Activated T-helper 2 cell treated with anti-CD3 and anti-CD28 coated beads, Interferon-gamma antibody, Interleukin-2, Interleukin-4, amounts not matched to agents 10 μg/mL and 5 μg/mL and 100 μg/mL, durations not matched to agents 14 hours and 24 hours and 36 hours (primary cell): Measurements from ENCODE around the gene PAPSS1. TPM values are rescaled to one million over a fixed set of nuclear protein-coding genes. Genes with fewer than 3 reads are reported as not detected.
"Not testable (repeated sequence)": the region's sequence is repeated elsewhere in the genome, so short reads cannot be mapped to it uniquely, and the experiment has no call there.

Source experiments
- DNase-seq: peaks from one replicate; pipeline ENCODE4 v3.0.0; 2021; ENCODE audit warnings: low spot score
- H3K27ac Mint-ChIP-seq: one replicate; pipeline ENCODE4 v1.8.0; 2021; ENCODE audit warnings: mixed read lengths
- H3K27me3 Mint-ChIP-seq: one replicate; pipeline ENCODE4 v1.8.0; 2021; ENCODE audit warnings: low read depth, mixed read lengths
- H3K36me3 Mint-ChIP-seq: one replicate; pipeline ENCODE4 v1.8.0; 2021; ENCODE audit warnings: low read depth, mixed read lengths
- H3K4me1 Mint-ChIP-seq: one replicate; pipeline ENCODE4 v1.8.0; 2021; ENCODE audit warnings: low read depth, mixed read lengths
- H3K4me3 Mint-ChIP-seq: one replicate; pipeline ENCODE4 v1.8.0; 2021; ENCODE audit warnings: low read depth, mild to moderate bottlenecking, moderate library complexity, mixed read lengths
- H3K9me3 Mint-ChIP-seq: one replicate; pipeline ENCODE4 v1.8.0; 2021; ENCODE audit warnings: mixed read lengths
- intact Hi-C: fragments of 100-400 bp; cut with micrococcal nuclease; formaldehyde crosslinking; loops from one replicate; pipeline ENCODE4 v1.15.1; 2023
- total RNA-seq: library from RNA; stranded (reverse); gene quantifications from 2 replicates; pipeline ENCODE4 v1.2.3, GENCODE V29; 2022

PAPSS1 gene
- total RNA-seq, 1 donor from 2014 or later = 36.9 TPM

- no peak overlapping the region for H3K27ac Mint-ChIP-seq
- peaks cover 44% of the 10 kb centered on the region for H3K36me3 Mint-ChIP-seq
- H3K4me1 Mint-ChIP-seq = peaks cover 4% of the 10 kb centered on the region
- H3K27me3 Mint-ChIP-seq = no peaks in the 10 kb centered on the region
- no peak for DNase-seq
- intact Hi-C loops = no loop called here
- H3K9me3 Mint-ChIP-seq = no peaks in the 10 kb centered on the region
- no peak overlapping the region for H3K4me3 Mint-ChIP-seq
Observed at GRCh38 chr4:107654694-107655093, 65.3 kb downstream of the PAPSS1 start.

- H3K9me3 Mint-ChIP-seq, H3K27me3 Mint-ChIP-seq, intact Hi-C loops, H3K27ac Mint-ChIP-seq, H3K4me1 Mint-ChIP-seq, H3K4me3 Mint-ChIP-seq, DNase-seq: not testable (repeated sequence)
- peaks cover 39% of the 10 kb centered on the region for H3K36me3 Mint-ChIP-seq
Observed at GRCh38 chr4:107651408-107651807, 68.6 kb downstream of the PAPSS1 start.

- DNase-seq = no peak
- Mint-ChIP-seq H3K4me1 (no peaks in the 10 kb centered on the region), H3K36me3 (peaks cover 38% of the 10 kb centered on the region), H3K9me3 (no peaks in the 10 kb centered on the region), H3K27me3 (no peaks in the 10 kb centered on the region), H3K4me3 (no peak overlapping the region), H3K27ac (no peak overlapping the region)
- intact Hi-C loops = no loop called here
Observed at GRCh38 chr4:107650251-107650650, 69.8 kb downstream of the PAPSS1 start.

- Mint-ChIP-seq H3K36me3 (peaks cover 30% of the 10 kb centered on the region), H3K9me3 (no peaks in the 10 kb centered on the region), H3K4me1 (no peaks in the 10 kb centered on the region), H3K27me3 (no peaks in the 10 kb centered on the region), H3K4me3 (no peak overlapping the region), H3K27ac (no peak overlapping the region)
- no peak for DNase-seq
- intact Hi-C loops = no loop called here
Observed at GRCh38 chr4:107648178-107648991, 71.6 kb downstream of the PAPSS1 start.

GRCh38 chr4:107647591-107647990, 72.4 kb downstream of the PAPSS1 start:
- Mint-ChIP-seq H3K9me3 (no peaks in the 10 kb centered on the region), H3K4me3 (no peak overlapping the region), H3K27ac (no peak overlapping the region), H3K4me1 (no peaks in the 10 kb centered on the region), H3K27me3 (no peaks in the 10 kb centered on the region), H3K36me3 (peaks cover 26% of the 10 kb centered on the region)
- DNase-seq = no peak
- intact Hi-C loops = no loop called here

GRCh38 chr4:107645604-107646003, 74.4 kb downstream of the PAPSS1 start:
- Mint-ChIP-seq H3K27me3 (no peaks in the 10 kb centered on the region), H3K9me3 (no peaks in the 10 kb centered on the region), H3K27ac (no peak overlapping the region), H3K36me3 (peaks cover 7% of the 10 kb centered on the region), H3K4me3 (no peak overlapping the region), H3K4me1 (no peaks in the 10 kb centered on the region)
- intact Hi-C loops = no loop called here
- no peak for DNase-seq

- no peak overlapping the region for H3K4me3 Mint-ChIP-seq
Observed at GRCh38 chr4:107643021-107643420, 77.0 kb downstream of the PAPSS1 start.

GRCh38 chr4:107640878-107641277, 79.2 kb downstream of the PAPSS1 start:
- H3K27me3 Mint-ChIP-seq = no peaks in the 10 kb centered on the region
- no peak overlapping the region for H3K27ac Mint-ChIP-seq
- intact Hi-C loops = no loop called here
- H3K4me1 Mint-ChIP-seq = no peaks in the 10 kb centered on the region
- H3K36me3 Mint-ChIP-seq = peaks cover 7% of the 10 kb centered on the region
- H3K9me3 Mint-ChIP-seq = no peaks in the 10 kb centered on the region
- H3K4me3 Mint-ChIP-seq = no peak overlapping the region
- no peak for DNase-seq

More at GRCh38 chr4:107643021-107643420, 77.0 kb downstream of the PAPSS1 start:
- no peaks in the 10 kb centered on the region for H3K27me3 Mint-ChIP-seq
- no peaks in the 10 kb centered on the region for H3K4me1 Mint-ChIP-seq
- no peak overlapping the region for H3K27ac Mint-ChIP-seq
- H3K9me3 Mint-ChIP-seq = no peaks in the 10 kb centered on the region
- no peak for DNase-seq
- peaks cover 7% of the 10 kb centered on the region for H3K36me3 Mint-ChIP-seq
- intact Hi-C loops = no loop called here

GRCh38 chr4:107640197-107640596, 79.8 kb downstream of the PAPSS1 start:
- intact Hi-C loops = no loop called here
- Mint-ChIP-seq H3K4me1 (no peaks in the 10 kb centered on the region), H3K4me3 (no peak overlapping the region), H3K27ac (no peak overlapping the region), H3K9me3 (no peaks in the 10 kb centered on the region), H3K36me3 (peaks cover 7% of the 10 kb centered on the region), H3K27me3 (no peaks in the 10 kb centered on the region)
- DNase-seq = no peak

- intact Hi-C loops = no loop called here
- H3K27ac Mint-ChIP-seq = no peak overlapping the region
- H3K9me3 Mint-ChIP-seq = no peaks in the 10 kb centered on the region
- H3K4me3 Mint-ChIP-seq = no peak overlapping the region
- no peaks in the 10 kb centered on the region for H3K4me1 Mint-ChIP-seq
- H3K27me3 Mint-ChIP-seq = no peaks in the 10 kb centered on the region
- DNase-seq = no peak
- H3K36me3 Mint-ChIP-seq = no peaks in the 10 kb centered on the region
Observed at GRCh38 chr4:107635735-107636134, 84.3 kb downstream of the PAPSS1 start.

- H3K27me3 Mint-ChIP-seq = no peaks in the 10 kb centered on the region
- peaks cover 7% of the 10 kb centered on the region for H3K36me3 Mint-ChIP-seq
- H3K27ac Mint-ChIP-seq = no peak overlapping the region
- intact Hi-C loops = no loop called here
- H3K4me1 Mint-ChIP-seq = no peaks in the 10 kb centered on the region
- H3K4me3 Mint-ChIP-seq = no peak overlapping the region
- no peaks in the 10 kb centered on the region for H3K9me3 Mint-ChIP-seq
- DNase-seq = no peak
Observed at GRCh38 chr4:107631560-107631959, 88.5 kb downstream of the PAPSS1 start.

- no peak overlapping the region for H3K4me3 Mint-ChIP-seq
- intact Hi-C loops = no loop called here
- no peak overlapping the region for H3K27ac Mint-ChIP-seq
- no peak for DNase-seq
- H3K4me1 Mint-ChIP-seq = no peaks in the 10 kb centered on the region
- H3K27me3 Mint-ChIP-seq = no peaks in the 10 kb centered on the region
- H3K36me3 Mint-ChIP-seq = peaks cover 7% of the 10 kb centered on the region
- no peaks in the 10 kb centered on the region for H3K9me3 Mint-ChIP-seq
Observed at GRCh38 chr4:107630185-107630705, 89.8 kb downstream of the PAPSS1 start.

GRCh38 chr4:107629318-107629717, 90.7 kb downstream of the PAPSS1 start:
- no peak overlapping the region for H3K27ac Mint-ChIP-seq
- peaks cover 7% of the 10 kb centered on the region for H3K36me3 Mint-ChIP-seq
- H3K9me3 Mint-ChIP-seq = no peaks in the 10 kb centered on the region
- DNase-seq = no peak
- no peaks in the 10 kb centered on the region for H3K27me3 Mint-ChIP-seq
- H3K4me1 Mint-ChIP-seq = no peaks in the 10 kb centered on the region
- intact Hi-C loops = no loop called here
- no peak overlapping the region for H3K4me3 Mint-ChIP-seq
